Medulla oblongata (tissue), 1 donor: ENCODE measurements around the gene ADCK2.

Experiments
- DNase-seq: peaks from one replicate; pipeline ENCODE4 v3.0.0-alpha.2; 2015; ENCODE audit errors: extremely low spot score

Gene ADCK2

GRCh38 chr7:140744005-140744404, 71.3 kb downstream of the ADCK2 start:
- no peak for DNase-seq
